ENCODE data around the gene ZNRF2.

The ZNRF2 gene

DNA sequence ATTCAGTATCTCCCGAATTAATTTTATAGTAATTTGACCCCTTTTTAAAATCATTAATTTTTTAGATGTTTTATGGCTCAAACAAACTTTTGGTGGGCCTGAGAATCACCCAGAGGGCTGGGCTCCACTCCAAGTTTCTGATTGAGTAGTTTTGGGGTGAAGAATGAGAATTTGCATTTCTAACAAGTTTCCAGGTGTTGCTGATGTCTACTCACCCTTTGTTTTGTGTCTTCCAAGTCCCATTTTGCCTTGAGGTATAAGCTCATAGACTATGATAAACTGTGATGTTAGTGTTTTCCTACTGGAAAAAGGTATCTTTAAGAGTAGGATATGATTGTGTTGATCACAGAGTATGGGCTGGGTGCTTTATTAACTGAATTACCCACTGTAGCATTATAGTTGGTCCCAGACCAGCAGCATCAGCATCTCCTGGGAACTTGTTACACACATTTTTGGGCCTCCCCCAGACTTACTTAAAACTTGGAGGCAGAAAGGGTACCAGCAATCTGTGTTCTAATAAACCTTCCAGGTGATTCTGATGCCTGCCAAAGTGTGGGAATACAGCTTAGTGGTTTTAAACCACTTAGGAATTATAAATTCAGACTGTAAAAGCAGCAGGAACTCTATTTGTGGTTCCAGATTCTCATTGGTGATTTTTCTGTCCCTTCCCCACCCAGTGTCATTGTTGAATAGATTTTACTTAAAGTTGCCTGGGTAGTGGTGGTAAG is 19.1 kb downstream of the ZNRF2 start:
- Histone ChIP-seq H3K9ac (ENCODE audit: low read length) (no peak overlapping the region), H3K27me3 (ENCODE audit: control insufficient read depth, insufficient read depth, low read length) (no peaks in the 10 kb centered on the region), H3K4me3 (ENCODE audit: low read length) (no peak overlapping the region), H3K36me3 (ENCODE audit: control insufficient read depth, insufficient read depth, low read length) (no peaks in the 10 kb centered on the region), H3K27ac (ENCODE audit: low read depth, low read length) (no peak overlapping the region), H3K4me1 (ENCODE audit: control insufficient read depth, insufficient read depth, low read length) (no peaks in the 10 kb centered on the region)

DNA sequence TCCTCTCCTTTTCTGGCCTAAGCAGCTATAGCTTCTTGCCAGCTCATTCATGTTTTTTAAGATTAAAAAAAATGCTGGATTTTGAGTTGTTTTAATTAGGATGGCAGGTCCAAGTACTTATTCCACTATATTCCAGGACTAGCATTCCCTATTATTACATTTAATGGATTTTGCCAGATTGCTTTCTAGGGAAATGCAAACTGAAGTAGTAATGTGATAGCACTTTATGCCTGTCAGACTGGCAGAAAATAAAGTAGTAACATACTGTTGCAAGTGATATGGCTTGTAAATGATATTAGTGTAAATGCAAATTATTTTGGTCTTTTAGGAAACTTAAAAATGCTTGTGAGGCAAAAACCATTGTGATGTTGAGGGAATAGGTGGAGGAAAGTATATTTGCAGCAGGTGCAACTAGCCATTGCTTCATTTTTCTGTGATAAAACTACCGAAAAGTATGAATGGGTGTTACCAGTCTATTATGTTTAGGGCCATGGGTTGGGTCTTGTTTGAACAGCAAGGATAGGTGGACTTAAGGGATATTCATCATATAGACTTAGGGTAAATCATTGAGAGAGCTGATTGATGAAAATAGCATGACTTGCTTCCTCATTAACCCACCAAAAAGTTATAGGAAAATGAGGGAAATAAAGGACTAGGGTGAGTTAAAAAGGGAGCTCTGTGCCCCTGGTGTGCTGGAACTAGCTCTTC is 19.9 kb downstream of the ZNRF2 start:
- H3K36me3 ChIP-seq (ENCODE audit: control insufficient read depth, insufficient read depth, low read length), result no peaks in the 10 kb centered on the region
- H3K27ac ChIP-seq (ENCODE audit: low read depth, low read length), result no peak overlapping the region
- no peak overlapping the region for H3K9ac ChIP-seq (ENCODE audit: low read length)
- no peaks in the 10 kb centered on the region for H3K4me1 ChIP-seq (ENCODE audit: control insufficient read depth, insufficient read depth, low read length)
- no peaks in the 10 kb centered on the region for H3K27me3 ChIP-seq (ENCODE audit: control insufficient read depth, insufficient read depth, low read length)
- no peak overlapping the region for H3K4me3 ChIP-seq (ENCODE audit: low read length)

DNA sequence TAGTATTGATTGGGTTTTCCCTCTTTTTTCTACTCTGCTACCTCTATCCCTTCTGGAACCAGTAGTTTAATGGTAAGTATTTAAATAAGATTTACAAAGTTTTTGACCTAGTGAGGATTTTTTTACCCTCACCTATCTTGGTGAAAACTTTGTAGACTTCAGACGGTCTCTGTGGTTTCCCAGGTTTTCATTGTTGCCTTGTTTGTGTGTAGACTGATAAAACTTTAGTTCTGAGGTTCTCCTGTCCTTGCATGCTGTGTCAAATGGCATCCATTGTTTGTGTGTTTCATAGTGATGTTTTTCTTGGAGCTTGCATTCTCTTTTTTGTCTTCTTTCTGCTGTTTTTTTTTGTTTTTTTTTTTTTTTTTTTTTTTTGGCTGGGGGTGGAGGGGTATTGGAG is 22.6 kb downstream of the ZNRF2 start:
- Histone ChIP-seq H3K27ac (ENCODE audit: low read depth, low read length) (no peak overlapping the region), H3K36me3 (ENCODE audit: control insufficient read depth, insufficient read depth, low read length) (no peaks in the 10 kb centered on the region), H3K9ac (ENCODE audit: low read length) (no peak overlapping the region), H3K4me3 (ENCODE audit: low read length) (no peak overlapping the region), H3K4me1 (ENCODE audit: control insufficient read depth, insufficient read depth, low read length) (no peaks in the 10 kb centered on the region), H3K27me3 (ENCODE audit: control insufficient read depth, insufficient read depth, low read length) (no peaks in the 10 kb centered on the region)

DNA sequence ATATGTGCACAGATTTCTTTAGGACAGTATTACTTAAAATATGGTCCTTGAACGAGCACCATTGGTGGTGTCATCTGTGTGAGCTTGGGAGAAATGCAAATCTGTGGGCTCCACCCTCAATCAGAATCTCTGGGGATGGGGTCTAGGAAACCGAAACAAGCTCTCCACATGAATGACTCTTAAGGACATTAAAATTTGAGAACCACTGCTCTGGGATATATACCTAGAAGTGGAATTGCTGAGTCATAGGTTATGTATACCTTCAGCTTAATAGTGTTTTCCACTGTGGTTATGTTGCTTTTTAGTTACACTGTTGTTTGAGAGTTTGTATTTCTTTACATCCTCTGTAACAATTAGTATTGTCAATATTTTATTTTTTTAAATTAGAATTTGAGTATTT is 24.0 kb downstream of the ZNRF2 start:
- Histone ChIP-seq H3K27ac (ENCODE audit: low read depth, low read length) (no peak overlapping the region), H3K27me3 (ENCODE audit: control insufficient read depth, insufficient read depth, low read length) (no peaks in the 10 kb centered on the region), H3K4me1 (ENCODE audit: control insufficient read depth, insufficient read depth, low read length) (no peaks in the 10 kb centered on the region), H3K4me3 (ENCODE audit: low read length) (no peak overlapping the region), H3K9ac (ENCODE audit: low read length) (no peak overlapping the region), H3K36me3 (ENCODE audit: control insufficient read depth, insufficient read depth, low read length) (no peaks in the 10 kb centered on the region)

DNA sequence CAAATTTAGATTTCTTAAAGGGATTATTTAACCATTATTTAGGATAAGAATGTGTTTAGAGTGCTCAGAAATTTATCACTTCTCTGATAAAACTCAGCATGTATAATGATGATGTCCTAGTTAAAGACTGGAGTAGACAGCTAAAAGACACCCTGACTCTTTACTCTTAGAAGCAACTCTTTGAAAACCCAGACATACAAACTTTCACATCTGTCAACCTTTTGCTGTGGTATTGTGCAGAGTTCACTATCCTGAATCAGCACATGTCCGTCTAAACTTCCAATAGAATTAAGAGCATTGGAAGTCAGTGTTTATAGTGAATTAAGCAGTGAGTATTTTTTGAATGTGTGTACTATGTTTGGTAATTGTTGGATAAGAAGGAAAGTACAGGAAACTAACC is 24.9 kb downstream of the ZNRF2 start:
- H3K27me3 ChIP-seq (ENCODE audit: control insufficient read depth, insufficient read depth, low read length), result no peaks in the 10 kb centered on the region
- no peak overlapping the region for H3K9ac ChIP-seq (ENCODE audit: low read length)
- no peaks in the 10 kb centered on the region for H3K36me3 ChIP-seq (ENCODE audit: control insufficient read depth, insufficient read depth, low read length)
- H3K4me3 ChIP-seq (ENCODE audit: low read length), result no peak overlapping the region
- H3K4me1 ChIP-seq (ENCODE audit: control insufficient read depth, insufficient read depth, low read length), result no peaks in the 10 kb centered on the region
- no peak overlapping the region for H3K27ac ChIP-seq (ENCODE audit: low read depth, low read length)

DNA sequence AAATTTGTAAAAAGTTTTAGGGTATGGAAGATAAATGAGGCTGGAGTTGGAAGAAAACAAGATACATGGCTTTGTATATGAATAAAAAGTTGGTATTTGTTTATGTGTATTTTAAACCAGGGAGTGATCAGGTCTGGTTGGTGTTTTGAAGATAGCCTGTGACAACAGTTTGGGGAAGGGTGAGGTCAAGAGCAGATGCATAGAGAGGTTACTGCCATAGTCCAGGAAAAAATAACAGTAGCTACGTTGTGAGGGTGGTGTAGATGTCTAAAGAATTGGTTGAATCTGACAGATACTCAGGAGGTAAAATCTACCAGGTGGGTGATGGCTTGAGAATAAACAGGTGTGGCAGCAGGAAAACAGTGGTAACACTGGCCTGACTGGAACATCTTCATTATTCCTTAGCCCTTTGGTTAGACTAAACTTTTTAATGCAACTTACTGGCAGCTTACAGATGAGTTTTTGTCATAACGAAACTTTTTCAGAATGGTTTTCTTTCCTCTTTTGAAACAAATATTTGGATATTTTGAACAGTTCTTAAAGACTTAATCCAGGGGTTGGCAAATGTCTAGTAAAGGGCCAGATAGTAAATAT is 25.5 kb downstream of the ZNRF2 start:
- Histone ChIP-seq H3K27me3 (ENCODE audit: control insufficient read depth, insufficient read depth, low read length) (no peaks in the 10 kb centered on the region), H3K4me3 (ENCODE audit: low read length) (no peak overlapping the region), H3K27ac (ENCODE audit: low read depth, low read length) (no peak overlapping the region), H3K36me3 (ENCODE audit: control insufficient read depth, insufficient read depth, low read length) (no peaks in the 10 kb centered on the region), H3K4me1 (ENCODE audit: control insufficient read depth, insufficient read depth, low read length) (no peaks in the 10 kb centered on the region), H3K9ac (ENCODE audit: low read length) (no peak overlapping the region)

DNA sequence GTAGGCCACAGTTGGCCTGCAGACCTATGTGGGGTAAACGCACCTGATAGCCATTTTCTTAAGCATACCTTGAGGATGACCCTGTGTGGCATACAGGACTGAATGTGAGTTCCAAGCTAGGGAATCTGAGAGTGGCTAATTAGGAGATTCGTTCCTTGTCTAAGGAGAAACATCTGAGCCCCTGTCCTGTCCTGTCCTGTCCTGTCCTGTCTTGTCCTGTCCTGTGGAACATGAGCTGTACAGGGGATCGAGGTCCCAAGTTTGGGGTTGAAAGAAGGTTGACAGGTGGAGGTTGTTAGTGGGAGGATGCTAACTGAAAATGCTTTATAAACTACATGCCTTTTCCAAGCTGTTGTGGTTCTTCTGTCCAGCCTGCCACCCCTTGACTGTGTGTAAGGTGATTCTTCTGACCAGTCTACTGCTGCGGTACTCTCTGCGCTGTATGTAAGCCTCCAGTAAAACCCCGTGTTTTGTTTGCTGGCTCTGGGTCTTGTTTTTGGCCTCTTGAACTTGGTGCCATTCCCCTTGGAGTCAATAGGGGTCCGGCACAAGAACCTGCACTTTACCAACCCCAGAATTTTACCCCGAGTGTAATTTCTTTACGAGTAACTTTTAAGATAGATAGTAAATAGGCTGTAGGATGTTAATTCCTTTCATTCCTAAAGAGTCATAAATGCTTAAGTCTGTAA is 26.4 kb downstream of the ZNRF2 start:
- Histone ChIP-seq H3K4me1 (ENCODE audit: control insufficient read depth, insufficient read depth, low read length) (no peaks in the 10 kb centered on the region), H3K27me3 (ENCODE audit: control insufficient read depth, insufficient read depth, low read length) (no peaks in the 10 kb centered on the region), H3K9ac (ENCODE audit: low read length) (no peak overlapping the region), H3K36me3 (ENCODE audit: control insufficient read depth, insufficient read depth, low read length) (no peaks in the 10 kb centered on the region), H3K27ac (ENCODE audit: low read depth, low read length) (no peak overlapping the region), H3K4me3 (ENCODE audit: low read length) (no peak overlapping the region)

DNA sequence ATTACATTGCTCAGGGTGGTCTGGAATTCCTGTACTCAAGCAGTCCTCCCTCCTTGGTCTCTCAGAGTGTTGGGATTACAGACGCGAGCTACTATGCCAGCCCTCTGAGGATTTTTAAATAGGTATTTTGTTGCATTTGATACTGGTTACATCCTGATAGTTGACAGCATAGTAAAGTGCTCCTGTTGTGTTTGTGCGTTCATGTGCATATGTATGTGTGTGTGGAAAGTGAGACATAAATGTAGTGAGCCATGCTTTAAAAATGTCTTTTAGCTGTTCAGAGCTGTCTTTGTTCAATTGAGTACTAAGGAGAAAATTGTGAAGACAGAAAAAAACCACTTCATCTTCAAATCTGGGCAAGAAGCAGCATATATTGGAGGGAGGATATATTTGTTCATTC is 27.8 kb downstream of the ZNRF2 start:
- Histone ChIP-seq H3K4me3 (ENCODE audit: low read length) (no peak overlapping the region), H3K4me1 (ENCODE audit: control insufficient read depth, insufficient read depth, low read length) (no peaks in the 10 kb centered on the region), H3K27me3 (ENCODE audit: control insufficient read depth, insufficient read depth, low read length) (no peaks in the 10 kb centered on the region), H3K27ac (ENCODE audit: low read depth, low read length) (no peak overlapping the region), H3K9ac (ENCODE audit: low read length) (no peak overlapping the region), H3K36me3 (ENCODE audit: control insufficient read depth, insufficient read depth, low read length) (no peaks in the 10 kb centered on the region)

DNA sequence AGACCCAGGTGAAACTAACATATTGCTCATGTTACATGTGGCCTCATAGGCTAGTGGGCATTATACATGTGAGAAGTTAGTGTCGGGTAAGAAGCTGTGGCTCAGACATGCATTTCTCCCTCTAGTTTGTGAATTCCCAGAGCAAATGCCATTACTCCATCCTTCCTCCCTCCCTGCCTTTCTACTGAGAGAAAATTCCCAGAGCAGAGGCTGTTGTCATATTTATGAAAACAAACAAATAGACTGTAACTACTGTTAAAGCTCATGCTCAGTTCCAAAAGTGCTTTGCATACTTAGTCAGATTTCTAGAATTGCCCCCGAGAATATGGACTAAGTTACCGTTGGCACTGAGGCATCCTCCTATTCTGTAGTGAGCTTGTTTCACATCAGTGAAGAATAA is 29.0 kb downstream of the ZNRF2 start:
- no peaks in the 10 kb centered on the region for H3K4me1 ChIP-seq (ENCODE audit: control insufficient read depth, insufficient read depth, low read length)
- H3K9ac ChIP-seq (ENCODE audit: low read length), result no peak overlapping the region
- H3K4me3 ChIP-seq (ENCODE audit: low read length), result no peak overlapping the region
- H3K36me3 ChIP-seq (ENCODE audit: control insufficient read depth, insufficient read depth, low read length), result no peaks in the 10 kb centered on the region
- no peak overlapping the region for H3K27ac ChIP-seq (ENCODE audit: low read depth, low read length)
- no peaks in the 10 kb centered on the region for H3K27me3 ChIP-seq (ENCODE audit: control insufficient read depth, insufficient read depth, low read length)

DNA sequence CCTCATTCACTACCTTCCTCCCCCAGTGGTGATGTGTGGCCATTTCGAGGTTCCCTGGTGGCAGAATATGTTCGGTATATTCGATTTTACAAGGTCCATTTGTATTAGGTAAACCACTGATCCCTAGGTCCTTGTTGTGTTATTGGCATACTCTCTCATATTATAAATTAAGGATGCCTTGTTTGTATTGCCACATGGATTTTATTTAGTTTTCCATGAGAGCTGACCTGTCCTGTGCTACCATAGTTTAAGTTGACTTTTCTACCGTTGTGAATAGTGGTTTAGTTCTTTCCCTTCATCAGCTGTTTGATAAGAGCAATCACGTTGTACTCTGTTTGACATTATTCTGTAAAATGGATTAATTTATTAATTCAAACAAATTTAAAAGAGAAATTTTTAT is 29.4 kb downstream of the ZNRF2 start:
- Histone ChIP-seq H3K36me3 (ENCODE audit: control insufficient read depth, insufficient read depth, low read length) (no peaks in the 10 kb centered on the region), H3K27me3 (ENCODE audit: control insufficient read depth, insufficient read depth, low read length) (no peaks in the 10 kb centered on the region), H3K4me1 (ENCODE audit: control insufficient read depth, insufficient read depth, low read length) (no peaks in the 10 kb centered on the region), H3K9ac (ENCODE audit: low read length) (no peak overlapping the region), H3K4me3 (ENCODE audit: low read length) (no peak overlapping the region), H3K27ac (ENCODE audit: low read depth, low read length) (no peak overlapping the region)

DNA sequence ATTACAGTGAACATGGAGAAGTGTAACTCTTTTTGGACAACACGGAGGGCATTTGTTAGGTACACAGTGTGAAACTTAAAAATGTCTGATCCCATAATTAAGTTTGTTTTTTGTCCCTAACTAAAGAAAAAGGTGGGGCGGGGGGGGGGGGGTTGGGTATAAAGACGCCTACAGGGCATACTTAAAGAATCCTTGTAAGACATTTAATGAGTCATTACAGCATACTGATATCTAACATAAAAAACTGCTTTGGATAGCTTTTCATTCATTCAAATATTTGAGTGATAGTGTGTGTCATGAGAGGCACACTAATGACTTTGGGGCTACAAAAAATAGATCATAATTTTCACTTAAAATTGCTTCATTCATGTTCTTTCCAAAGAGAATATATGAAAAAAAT is 31.2 kb downstream of the ZNRF2 start:
- Histone ChIP-seq H3K27me3 (ENCODE audit: control insufficient read depth, insufficient read depth, low read length) (no peaks in the 10 kb centered on the region), H3K4me1 (ENCODE audit: control insufficient read depth, insufficient read depth, low read length) (no peaks in the 10 kb centered on the region), H3K4me3 (ENCODE audit: low read length) (no peak overlapping the region), H3K9ac (ENCODE audit: low read length) (no peak overlapping the region), H3K27ac (ENCODE audit: low read depth, low read length) (no peak overlapping the region), H3K36me3 (ENCODE audit: control insufficient read depth, insufficient read depth, low read length) (no peaks in the 10 kb centered on the region)

DNA sequence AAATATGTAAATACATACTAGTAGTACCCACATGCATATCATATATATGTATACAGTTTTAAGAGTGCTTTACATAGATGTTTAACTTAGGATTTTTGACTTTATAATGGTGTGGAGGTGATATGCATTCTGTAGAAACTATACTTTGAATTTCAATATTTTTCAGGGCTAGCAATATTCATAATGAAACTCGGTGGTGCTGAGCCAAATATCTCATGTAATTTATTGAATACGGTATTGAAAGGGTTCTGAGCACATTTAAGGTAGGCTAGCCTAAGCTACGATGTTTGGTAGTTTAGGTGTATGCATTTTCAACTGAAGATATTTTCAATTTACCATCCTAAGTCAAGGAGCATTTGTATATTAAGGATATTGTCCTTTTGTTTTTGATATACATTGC is 36.0 kb downstream of the ZNRF2 start:
- Histone ChIP-seq H3K4me1 (ENCODE audit: control insufficient read depth, insufficient read depth, low read length) (peaks cover 6% of the 10 kb centered on the region), H3K27me3 (ENCODE audit: control insufficient read depth, insufficient read depth, low read length) (no peaks in the 10 kb centered on the region), H3K27ac (ENCODE audit: low read depth, low read length) (no peak overlapping the region), H3K4me3 (ENCODE audit: low read length) (no peak overlapping the region), H3K36me3 (ENCODE audit: control insufficient read depth, insufficient read depth, low read length) (no peaks in the 10 kb centered on the region), H3K9ac (ENCODE audit: low read length) (no peak overlapping the region)
